Thymus (tissue), 11 donors: ENCODE results near the gene RGS7. TPM values are rescaled to one million over a fixed set of nuclear protein-coding genes. Genes with fewer than 3 reads are reported as not detected.
"Not testable (repeated sequence)": the region's sequence is repeated elsewhere in the genome, so short reads cannot be mapped to it uniquely, and the experiment has no call there.

ENCODE experiments used
- DNase-seq, 9 donors: peaks; one replicate each; pipeline ENCODE4 v3.0.0-alpha.2; 2013; ENCODE audit warnings: low spot score in 9 of 9, low read depth in 6 of 9, missing footprints in 1 of 9
- H3K27ac ChIP-seq, 2 donors: one replicate each; pipeline ENCODE4 v1.5.1; 2013; ENCODE audit warnings: control low read depth in 1 of 2, low read depth in 1 of 2, low read length in 1 of 2, mild to moderate bottlenecking in 1 of 2, moderate library complexity in 1 of 2
- H3K27me3 ChIP-seq, 2 donors: one replicate each; pipeline ENCODE4 v1.5.1; 2013; ENCODE audit warnings: low read length in 1 of 2; ENCODE audit not compliant: control insufficient read depth in 2 of 2, insufficient read depth in 1 of 2
- H3K36me3 ChIP-seq, 2 donors: one replicate each; pipeline ENCODE4 v1.5.1; 2013; ENCODE audit warnings: low read length in 1 of 2, mild to moderate bottlenecking in 1 of 2, moderate library complexity in 1 of 2; ENCODE audit not compliant: control insufficient read depth in 2 of 2, insufficient read depth in 2 of 2
- H3K4me1 ChIP-seq, 2 donors: one replicate each; pipeline ENCODE4 v1.5.1; 2013; ENCODE audit warnings: low read length in 2 of 2; ENCODE audit not compliant: control insufficient read depth in 2 of 2, insufficient read depth in 2 of 2
- H3K4me3 ChIP-seq, 2 donors: one replicate each; pipeline ENCODE4 v1.5.1; 2013; ENCODE audit warnings: low read length in 2 of 2, control low read depth in 1 of 2, mild to moderate bottlenecking in 1 of 2
- H3K9me3 ChIP-seq, 2 donors: one replicate each; pipeline ENCODE4 v1.5.1; 2013; ENCODE audit warnings: low read length in 1 of 2, mild to moderate bottlenecking in 1 of 2; ENCODE audit not compliant: control insufficient read depth in 2 of 2, insufficient read depth in 1 of 2
- WGBS: extraction: QIAGEN DNeasy Blood & Tissue Kit; methylation state at CpG from one replicate; pipeline ENCODE4 v1.1.7; 2013; 5-methylcytosine and 5-hydroxymethylcytosine counted together
- polyA plus RNA-seq: library from polyadenylated mRNA; stranded (reverse); fragments of 200-250 nt; gene quantifications from one replicate; pipeline ENCODE4 v1.2.3, GENCODE V29; 2013
- total RNA-seq: library from RNA; stranded (reverse); fragments of 120-200 nt; gene quantifications from one replicate; pipeline ENCODE4 v1.2.4, GENCODE V29; 2013
- donor health status: healthy.

The RGS7 gene
- total and polyA plus RNA-seq, 2 donors: 0.05 to 0.07 TPM

GRCh38 chr1:240762471-240762987, 594.5 kb downstream of the RGS7 start:
- H3K36me3 ChIP-seq, DNase-seq, H3K27me3 ChIP-seq, H3K4me1 ChIP-seq, H3K27ac ChIP-seq, H3K4me3 ChIP-seq, H3K9me3 ChIP-seq: not testable (repeated sequence)
- WGBS: 98% methylated on average over 33 of the region's 42 CpGs

DNA sequence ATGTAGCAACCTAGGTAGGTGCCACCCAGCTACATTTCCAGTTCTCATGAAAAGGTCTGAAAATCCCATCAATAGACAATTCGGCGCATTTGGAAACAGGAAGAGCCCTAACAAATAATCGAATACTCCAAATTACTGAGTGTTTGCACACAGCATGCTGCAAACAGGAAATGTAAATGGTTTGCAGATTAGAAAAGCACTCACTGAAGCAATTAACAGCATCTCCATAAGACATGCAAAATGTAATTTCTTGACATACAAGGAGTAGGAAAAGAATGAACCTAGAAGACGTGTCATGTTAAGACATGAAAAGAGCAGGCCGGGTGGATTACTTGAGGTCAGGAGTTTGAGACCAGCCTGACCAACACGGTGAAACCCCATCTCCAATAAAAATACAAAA, 598.2 kb downstream of the RGS7 start:
- 92% methylated on average over 6 of the region's 6 CpGs for WGBS
- not testable (repeated sequence) for H3K27me3 ChIP-seq, H3K9me3 ChIP-seq, H3K27ac ChIP-seq, DNase-seq, H3K36me3 ChIP-seq, H3K4me1 ChIP-seq, H3K4me3 ChIP-seq

GRCh38 chr1:240758296-240758695, 598.7 kb downstream of the RGS7 start:
- no peaks in the 10 kb centered on the region for H3K4me1 ChIP-seq
- H3K36me3 ChIP-seq: no peaks in the 10 kb centered on the region
- H3K27ac ChIP-seq: no peak overlapping the region
- no peaks in the 10 kb centered on the region for H3K9me3 ChIP-seq
- WGBS: 91% methylated on average over 1 of the region's 1 CpG
- no peak overlapping the region for H3K4me3 ChIP-seq
- no peaks in the 10 kb centered on the region for H3K27me3 ChIP-seq
- DNase-seq: no peak

DNA sequence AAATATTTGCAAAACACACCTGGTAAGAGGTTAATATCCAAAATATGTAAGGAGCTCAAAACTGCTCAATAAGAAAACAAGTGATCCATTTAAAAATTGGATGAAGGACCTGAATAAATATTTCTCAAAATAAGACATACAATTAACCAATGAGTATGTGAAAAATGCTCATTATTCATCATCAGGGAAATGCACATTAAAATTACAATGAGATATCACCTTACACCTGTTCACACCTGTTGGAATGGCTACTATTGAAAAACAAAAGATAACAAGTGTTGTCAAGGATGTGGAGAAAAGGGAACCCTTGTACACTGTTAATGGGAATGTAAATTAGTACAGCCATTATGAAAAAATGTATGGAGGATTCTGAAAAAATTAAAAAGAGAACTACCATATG, 609.1 kb downstream of the RGS7 start:
- Histone ChIP-seq H3K4me3 (no peak overlapping the region), H3K9me3 (no peaks in the 10 kb centered on the region), H3K4me1 (no peaks in the 10 kb centered on the region), H3K36me3 (no peaks in the 10 kb centered on the region), H3K27me3 (no peaks in the 10 kb centered on the region), H3K27ac (no peak overlapping the region)
- no peak for DNase-seq

GRCh38 chr1:240743705-240744104, 613.3 kb downstream of the RGS7 start:
- 81% methylated on average over 2 of the region's 2 CpGs for WGBS

DNA sequence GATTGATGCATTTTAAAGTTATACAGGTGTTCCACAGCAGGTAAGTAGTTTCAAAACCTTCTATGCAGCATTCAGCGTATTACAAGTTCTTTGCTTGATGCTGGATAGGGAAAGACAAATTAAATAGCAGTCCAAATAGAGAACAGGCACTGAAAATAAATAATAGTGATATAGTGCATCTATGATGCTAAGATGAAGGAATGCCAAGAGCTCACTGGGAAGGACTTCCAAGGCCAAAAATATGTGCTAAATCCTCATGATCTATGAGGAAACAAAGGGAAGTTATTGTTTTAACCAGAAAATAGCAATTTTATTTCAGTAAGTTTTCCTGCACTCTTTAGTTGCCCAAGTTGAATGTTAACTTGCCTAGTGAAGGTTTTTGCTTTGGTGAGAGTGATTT, 617.3 kb downstream of the RGS7 start:
- Histone ChIP-seq H3K9me3 (no peaks in the 10 kb centered on the region), H3K4me1 (no peaks in the 10 kb centered on the region), H3K27me3 (no peaks in the 10 kb centered on the region), H3K27ac (no peak overlapping the region), H3K36me3 (no peaks in the 10 kb centered on the region), H3K4me3 (no peak overlapping the region)
- WGBS: 83% methylated on average over 1 of the region's 1 CpG
- no peak for DNase-seq

More at GRCh38 chr1:240743705-240744104, 613.3 kb downstream of the RGS7 start:
- H3K27me3 ChIP-seq: no peaks in the 10 kb centered on the region
- DNase-seq: no peak
- no peaks in the 10 kb centered on the region for H3K9me3 ChIP-seq
- H3K4me1 ChIP-seq: no peaks in the 10 kb centered on the region
- H3K27ac ChIP-seq: no peak overlapping the region
- no peaks in the 10 kb centered on the region for H3K36me3 ChIP-seq
- no peak overlapping the region for H3K4me3 ChIP-seq

DNA sequence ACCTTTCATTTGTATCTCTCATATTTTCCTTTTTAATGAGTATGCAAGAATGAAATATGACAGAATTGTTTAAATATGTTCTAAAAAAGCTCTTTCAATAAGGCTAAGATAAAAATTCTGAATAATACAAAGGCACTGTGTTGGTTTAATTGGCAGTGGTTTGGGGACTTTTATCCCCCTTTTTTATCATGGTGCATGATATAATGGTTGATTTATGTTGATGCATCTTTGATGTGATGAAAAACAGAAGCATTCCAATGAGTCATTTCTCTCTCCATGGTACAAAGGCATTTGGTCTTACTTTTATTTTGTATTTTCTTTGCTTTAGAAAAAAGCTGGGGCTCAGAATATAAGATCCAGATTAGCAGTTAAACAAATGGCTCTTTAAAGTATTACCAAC, 617.9 kb downstream of the RGS7 start:
- H3K36me3 ChIP-seq: no peaks in the 10 kb centered on the region
- H3K9me3 ChIP-seq: no peaks in the 10 kb centered on the region
- H3K27me3 ChIP-seq: no peaks in the 10 kb centered on the region
- no peaks in the 10 kb centered on the region for H3K4me1 ChIP-seq
- no peak for DNase-seq
- no peak overlapping the region for H3K4me3 ChIP-seq
- H3K27ac ChIP-seq: no peak overlapping the region

DNA sequence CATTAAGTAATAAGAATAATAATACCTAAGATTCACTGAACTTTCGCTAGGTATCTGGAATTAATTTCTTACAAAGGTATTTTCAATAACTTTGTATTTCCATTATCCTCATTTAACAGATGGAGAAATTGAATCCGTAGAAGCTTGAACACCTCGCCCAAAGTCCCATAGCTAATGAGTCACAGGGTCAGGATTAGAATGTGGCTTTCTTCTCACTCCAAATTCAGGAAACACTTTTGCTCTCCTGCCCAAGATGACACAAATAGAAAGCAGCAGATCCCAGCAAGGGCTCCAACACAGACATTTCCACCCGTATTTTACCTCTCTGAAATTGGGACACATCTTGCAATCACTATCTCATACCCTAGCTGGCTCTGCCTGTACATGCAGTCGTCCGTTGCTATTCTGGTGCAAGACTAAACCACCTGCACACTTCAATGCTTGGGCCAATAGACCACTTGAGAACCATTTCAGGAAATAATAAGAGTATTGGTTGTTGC, 619.2 kb downstream of the RGS7 start:
- no peaks in the 10 kb centered on the region for H3K4me1 ChIP-seq
- no peak for DNase-seq
- whole genome bisulfite sequencing: 91% methylated on average over 6 of the region's 6 CpGs
- H3K9me3 ChIP-seq: no peaks in the 10 kb centered on the region
- no peak overlapping the region for H3K4me3 ChIP-seq
- H3K36me3 ChIP-seq: no peaks in the 10 kb centered on the region
- H3K27ac ChIP-seq: no peak overlapping the region
- no peaks in the 10 kb centered on the region for H3K27me3 ChIP-seq

DNA sequence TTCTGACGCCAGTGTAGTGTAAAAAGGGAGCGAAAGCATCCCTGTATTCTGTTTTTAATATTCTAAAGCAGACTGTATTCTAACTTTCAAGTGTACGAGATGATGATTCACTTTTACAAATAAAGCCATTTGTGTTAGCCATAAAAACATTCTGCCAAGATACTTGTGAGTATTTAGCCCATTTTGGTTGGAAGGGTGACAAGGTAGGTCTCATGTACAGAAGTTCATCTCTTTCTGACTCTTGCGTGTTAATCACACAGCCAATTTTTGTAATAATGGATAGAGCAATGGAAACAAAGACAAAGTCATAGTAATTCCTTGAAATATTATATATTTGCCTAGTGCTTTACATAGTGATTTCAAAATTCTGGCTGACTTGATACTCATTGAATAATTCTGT, 619.7 kb downstream of the RGS7 start:
- Histone ChIP-seq H3K4me1 (no peaks in the 10 kb centered on the region), H3K9me3 (no peaks in the 10 kb centered on the region), H3K4me3 (no peak overlapping the region), H3K27ac (no peak overlapping the region), H3K36me3 (no peaks in the 10 kb centered on the region), H3K27me3 (no peaks in the 10 kb centered on the region)
- WGBS: 97% methylated on average over 4 of the region's 4 CpGs
- no peak for DNase-seq

- WGBS: 85% methylated on average over 3 of the region's 3 CpGs
- DNase-seq, H3K4me3 ChIP-seq, H3K27me3 ChIP-seq, H3K36me3 ChIP-seq, H3K4me1 ChIP-seq, H3K9me3 ChIP-seq, H3K27ac ChIP-seq: not testable (repeated sequence)
These were observed 622.3 kb downstream of the RGS7 start for GRCh38 chr1:240734705-240735104.
